GM19452 (cell line): Measurements from ENCODE around the gene ARHGEF18.

Experiments used
- ATAC-seq: cut with Tn5 transposase; IDR thresholded peaks from one replicate; pipeline ENCODE4 v1.9.1; 2021; ENCODE audit not compliant: unreplicated experiment

ARHGEF18 gene

GRCh38 chr19:7381073-7381390 is 32.3 kb downstream of the ARHGEF18 start:
- no peak for ATAC-seq

DNA sequence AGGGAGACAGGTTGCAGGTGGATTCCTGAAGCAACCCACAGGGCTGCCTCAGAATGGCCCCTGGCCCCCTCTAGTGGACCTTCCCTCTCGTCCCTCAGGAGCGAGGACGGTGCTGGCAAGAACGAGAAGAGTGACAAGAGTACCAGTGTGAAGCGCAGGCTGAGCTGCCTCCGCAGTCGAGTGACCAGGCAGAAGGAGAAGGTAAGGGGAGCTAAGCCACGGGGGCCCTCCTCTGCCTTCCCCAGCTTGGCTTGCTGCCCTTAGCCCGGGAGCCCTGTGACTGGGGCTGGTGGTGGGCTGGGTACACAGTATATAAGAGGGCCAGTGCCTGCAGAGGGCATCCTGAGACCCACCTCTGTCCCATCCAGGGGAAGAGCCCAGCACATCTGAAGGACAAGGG is 34.0 kb downstream of the ARHGEF18 start:
- ATAC-seq: no peak

DNA sequence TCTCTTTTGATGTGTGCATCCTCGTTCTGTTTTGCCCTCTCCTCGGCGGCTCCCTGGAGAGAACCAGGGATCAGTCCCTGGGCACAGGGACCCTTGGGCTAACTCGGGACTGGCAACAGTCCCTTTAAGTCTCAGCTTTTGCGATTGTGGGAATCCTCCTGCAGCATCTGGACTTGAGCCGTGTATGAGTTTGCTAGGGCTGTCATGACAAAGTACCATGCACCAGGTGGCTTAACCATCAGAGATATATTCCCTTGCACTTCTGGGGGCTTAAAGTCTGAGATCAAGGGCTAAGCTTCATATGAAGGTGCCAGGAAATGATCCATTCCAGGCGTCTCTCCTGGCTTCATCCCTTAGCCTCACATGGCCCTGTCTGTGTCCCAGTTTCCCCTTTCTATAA is 34.5 kb downstream of the ARHGEF18 start:
- ATAC-seq: no peak

- no peak for ATAC-seq
Measured at GRCh38 chr19:7385062-7385461, 36.3 kb downstream of the ARHGEF18 start.

GRCh38 chr19:7386308-7386707 is 37.6 kb downstream of the ARHGEF18 start:
- ATAC-seq: no peak

DNA sequence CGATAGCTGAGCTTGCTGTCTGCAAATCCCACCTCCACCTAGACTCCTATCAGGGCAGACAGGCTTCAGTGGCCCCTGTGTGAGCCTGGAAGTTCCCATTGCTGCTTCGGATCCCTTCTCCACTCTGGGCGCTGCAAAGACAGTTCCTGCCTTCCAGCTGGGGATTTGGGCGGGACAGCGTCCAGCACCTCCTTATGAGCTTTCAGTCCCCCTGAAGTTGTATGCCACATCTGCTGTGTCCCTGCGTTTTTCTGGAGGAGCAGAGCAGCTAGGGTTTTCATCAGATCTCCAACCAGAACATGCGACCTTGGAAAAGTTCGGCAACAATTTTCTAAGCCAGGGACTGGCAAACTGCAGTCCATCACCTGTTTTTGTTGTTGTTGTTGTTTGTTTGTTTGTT is 38.0 kb downstream of the ARHGEF18 start:
- ATAC-seq: no peak

DNA sequence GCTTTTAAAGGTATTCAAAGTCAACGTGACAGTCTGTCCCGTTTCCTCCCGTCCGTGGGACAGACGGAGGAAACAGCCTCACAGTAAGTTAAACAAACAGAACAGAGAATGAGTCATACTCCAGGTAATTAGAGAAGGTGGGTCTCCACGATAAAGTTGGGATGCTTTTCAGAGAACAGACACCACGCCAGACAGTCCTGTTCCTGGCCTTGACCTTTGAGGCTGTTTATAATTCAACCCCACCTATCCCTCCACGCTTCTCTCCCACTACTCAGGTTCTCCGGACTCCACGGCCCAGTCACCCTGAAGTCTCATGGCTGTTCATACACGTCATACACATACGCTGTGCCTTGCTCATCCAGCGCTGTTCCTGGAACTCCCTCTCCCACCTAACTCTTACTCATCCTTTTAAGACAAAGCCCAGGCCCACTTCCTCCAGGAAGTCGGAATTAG is 42.5 kb downstream of the ARHGEF18 start:
- ATAC-seq: no peak

DNA sequence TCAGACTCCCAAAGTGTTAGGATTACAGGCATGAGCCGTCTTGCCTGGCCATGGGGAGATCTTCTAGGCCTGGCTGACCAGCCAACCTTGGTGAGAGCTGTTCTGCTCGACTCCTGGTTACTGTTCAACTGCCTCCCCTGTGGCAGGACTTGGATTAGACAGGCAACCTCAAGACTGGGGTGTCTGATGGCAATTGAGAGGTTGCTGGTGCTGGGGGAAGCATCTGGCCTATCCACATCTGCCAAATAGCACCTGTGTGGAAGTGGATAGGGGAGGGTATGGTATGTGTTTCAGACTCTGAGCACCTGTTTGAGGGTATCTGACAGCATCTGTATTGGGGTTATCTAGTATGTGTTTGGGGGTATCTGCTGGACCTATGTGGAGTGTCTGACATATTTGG is 44.7 kb downstream of the ARHGEF18 start:
- no peak for ATAC-seq

- no peak for ATAC-seq
Measured at GRCh38 chr19:7393939-7394730, 45.4 kb downstream of the ARHGEF18 start.

GRCh38 chr19:7394731-7395359 is 46.1 kb downstream of the ARHGEF18 start:
- ATAC-seq: peak; percentile 74

DNA sequence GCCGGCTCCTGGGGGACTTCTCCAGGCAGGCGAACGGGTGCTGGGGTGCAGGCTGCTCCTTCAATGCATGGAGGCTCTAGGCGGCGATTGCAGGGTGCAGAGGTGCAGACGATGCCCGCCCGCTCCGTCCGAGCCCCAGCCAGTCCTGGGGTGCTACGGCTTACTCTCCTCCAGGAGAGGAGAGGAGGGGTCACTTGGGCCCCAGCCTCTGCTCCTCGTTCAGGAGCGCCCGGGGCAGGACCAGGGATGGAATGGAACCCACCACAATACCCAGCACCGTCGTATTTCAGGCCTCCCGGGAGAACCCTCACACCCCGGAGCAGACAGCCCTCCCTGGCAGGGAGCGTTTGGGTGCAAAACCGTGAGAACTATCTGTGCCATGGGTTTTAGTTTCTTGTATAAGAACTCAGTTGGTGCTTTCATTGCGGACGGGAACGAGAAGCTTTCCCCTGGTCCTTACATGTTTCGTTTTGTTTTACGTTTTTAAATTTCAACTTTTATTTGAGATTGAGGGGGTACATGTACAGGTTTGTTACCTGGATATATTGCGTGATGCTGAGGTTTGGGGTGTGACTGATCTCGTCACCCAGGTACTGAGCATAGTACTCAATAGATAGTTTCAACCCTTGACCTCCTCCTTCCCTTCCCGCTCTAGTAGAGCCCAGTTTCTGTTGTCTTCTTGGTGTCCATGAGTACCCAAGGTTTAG is 46.8 kb downstream of the ARHGEF18 start:
- ATAC-seq: no peak

GRCh38 chr19:7397687-7398086 is 49.0 kb downstream of the ARHGEF18 start:
- no peak for ATAC-seq
